K562 (cell line): Measurements from ENCODE around the gene TMEM129. TPM values are rescaled to one million over a fixed set of nuclear protein-coding genes. Genes with fewer than 3 reads are reported as not detected.

Experiments used
- ATAC-seq: fragments of 200-7000 bp; cut with Tn5 transposase; 3 replicates; pipeline ENCODE4 v1.9.1; 2020; ENCODE audit warnings: moderate library complexity
- BruUV-seq: library from RNA; stranded (reverse); fragments of 400-500 nt; replicated peaks from 2 replicates; lab custom pipeline; 2021; lab: Mats Ljungman, UMichigan
- CTCF ChIA-PET: fragments of 300-600 bp; formaldehyde crosslinking; extraction: SDS; loops from one replicate; lab custom pipeline; 2021; ENCODE audit warnings: low intra/inter-chr PET ratio; lab: Yijun Ruan, JAX
- POLR2A ChIA-PET: fragments of 300-600, 350-650 bp; sonication (Branson Sonifier 250); formaldehyde crosslinking; extraction: SDS; loops from one replicate; lab custom pipeline; 2021; ENCODE audit warnings: antibody characterized with exemption, inconsistent platforms; lab: Yijun Ruan, JAX
- DNase-seq, 4 experiments: peaks; one replicate each; pipeline versions ENCODE4 v3.0.0 to v3.0.0-alpha.2; 2011 to 2018; ENCODE audit warnings: low spot score in 3 of 4, mixed read lengths in 3 of 4; ENCODE audit errors: extremely low read depth in 1 of 4
- FAIRE-seq: peaks from 2 replicates; lab custom pipeline; 2011; peaks lifted over from hg19 to GRCh38; lab: Jason Lieb, UNC
- H2AFZ ChIP-seq: 2 replicates; pipeline ENCODE4 v1.6.0; 2011; ENCODE audit warnings: low read depth, low read length, control low read depth, inconsistent platforms
- H3K27ac ChIP-seq: fragments of 200-600 bp; 3 replicates; pipeline ENCODE4 v1.8.0; 2011; ENCODE audit warnings: low read depth, mild to moderate bottlenecking, control low read depth, inconsistent platforms, low read length, moderate library complexity, mixed read lengths; ENCODE audit errors: extremely low read depth
- H3K27me3 ChIP-seq, 2 experiments: fragments of 300-600 bp in 1 of 2; 2 replicates in 1 of 2; 3 replicates in 1 of 2; pipeline versions ENCODE4 v1.6.0 to v1.8.0; 2011; ENCODE audit warnings: inconsistent platforms in 2 of 2, low read length in 2 of 2, mild to moderate bottlenecking in 1 of 2, mixed read lengths in 1 of 2, moderate library complexity in 1 of 2; ENCODE audit not compliant: control insufficient read depth in 2 of 2, insufficient read depth in 2 of 2
- H3K36me3 ChIP-seq: fragments of 300-600 bp; 3 replicates; pipeline ENCODE4 v1.8.0; 2011; ENCODE audit warnings: mild to moderate bottlenecking, low read length, inconsistent platforms; ENCODE audit not compliant: control insufficient read depth, insufficient read depth
- H3K4me1 ChIP-seq, 2 experiments: fragments of 200-600 bp in 1 of 2; replicated peaks in 1 of 2; 2 replicates in 1 of 2; 3 replicates in 1 of 2; pipeline versions ENCODE4 v1.5.1 to v1.8.0; 2011; ENCODE audit warnings: inconsistent platforms in 2 of 2, low read length in 2 of 2, mild to moderate bottlenecking in 1 of 2, mixed read lengths in 1 of 2, moderate library complexity in 1 of 2; ENCODE audit not compliant: control insufficient read depth in 2 of 2, insufficient read depth in 2 of 2
- H3K4me2 ChIP-seq: 2 replicates; pipeline ENCODE4 v1.6.1; 2011; ENCODE audit warnings: low read length, control low read depth, inconsistent platforms, mixed read lengths; ENCODE audit not compliant: insufficient read depth
- H3K4me3 ChIP-seq: fragments of 200-600 bp; sonication (generic), shearing (Covaris generic); 2 replicates; pipeline ENCODE4 v1.5.1; 2016; ENCODE audit warnings: control low read depth, inconsistent platforms
- H3K79me2 ChIP-seq: fragments of 200-600 bp; 3 replicates; pipeline ENCODE4 v1.8.0; 2011; ENCODE audit warnings: low read length, inconsistent platforms; ENCODE audit not compliant: control insufficient read depth, insufficient read depth
- H3K9ac ChIP-seq, 2 experiments: 2 replicates each; pipeline versions ENCODE4 v1.6.0 to v1.6.1; 2011; ENCODE audit warnings: low read depth in 2 of 2, low read length in 2 of 2, control low read depth in 1 of 2, inconsistent platforms in 1 of 2, mild to moderate bottlenecking in 1 of 2, mixed read lengths in 1 of 2; ENCODE audit not compliant: insufficient read depth in 1 of 2
- H3K9me1 ChIP-seq: one replicate; pipeline ENCODE4 v1.6.0; 2011; ENCODE audit warnings: inconsistent platforms, mild to moderate bottlenecking, low read length, moderate library complexity; ENCODE audit not compliant: control insufficient read depth, insufficient read depth
- H3K9me3 ChIP-seq: replicated peaks from 2 replicates; pipeline ENCODE4 v1.5.1; 2011; ENCODE audit warnings: low read depth, low read length, inconsistent platforms; ENCODE audit not compliant: control insufficient read depth, insufficient read depth
- H4K20me1 ChIP-seq: replicated peaks from 2 replicates; pipeline ENCODE4 v1.6.1; 2011; ENCODE audit warnings: low read length, inconsistent platforms, mixed read lengths; ENCODE audit not compliant: control insufficient read depth, insufficient read depth
- BCOR ChIP-seq: fragments of 450-650 bp; IDR thresholded peaks from 2 replicates; pipeline ENCODE4 v1.6.1; 2016
- FUS ChIP-seq: fragments of 200-400 bp; formaldehyde crosslinking; optimal IDR thresholded peaks from 2 replicates; pipeline ENCODE3; 2017; ENCODE audit warnings: low read depth, low read length
- NFIC ChIP-seq: fragments of 450-650 bp; IDR thresholded peaks from 2 replicates; pipeline ENCODE4 v1.6.1; 2017; ENCODE audit warnings: mild to moderate bottlenecking, inconsistent platforms
- RBM25 ChIP-seq: fragments of 200-400 bp; formaldehyde crosslinking; IDR thresholded peaks from 2 replicates; pipeline ENCODE4 v1.6.1; 2018; ENCODE audit warnings: low read length, low read depth, moderate library complexity; ENCODE audit not compliant: severe bottlenecking
- SRSF9 ChIP-seq: fragments of 200-400 bp; formaldehyde crosslinking; IDR thresholded peaks from 2 replicates; pipeline ENCODE4 v1.6.1; 2017; ENCODE audit warnings: low read depth, low read length, borderline replicate concordance
- TBP ChIP-seq: optimal IDR thresholded peaks from 2 replicates; pipeline ENCODE3; 2011; ENCODE audit warnings: low read depth, low read length, improper control_type of control experiment
- WGBS: fragments of 100-300 bp; shearing (Covaris generic); methylation state at CpG from one replicate; pipeline ENCODE4 v1.1.6; 2016; ENCODE audit warnings: low coverage, mixed read lengths; ENCODE audit not compliant: insufficient coverage; ENCODE audit errors: missing lambda C conversion rate; 5-methylcytosine and 5-hydroxymethylcytosine counted together
- in situ Hi-C: fragments of 300-500 bp; cut with MboI; formaldehyde crosslinking; loops from 4 replicates; pipeline ENCODE4 v1.15.0; 2018; ENCODE audit warnings: inconsistent platforms, mixed read lengths
- intact Hi-C: fragments of 100-400 bp; cut with micrococcal nuclease; formaldehyde crosslinking; loops from 2 replicates; pipeline ENCODE4 v1.14.2; 2022
- polyA plus RNA-seq, 8 experiments: library from polyadenylated mRNA; depleted of rRNA in 4 of 8; stranded (reverse) in 5 of 8; unstranded in 3 of 8; fragments of >200 nt; fragmentation: Nextera tagmentation in 2 of 8; fragmentation: Illumina TruSeq in 1 of 8; extraction: Ambion mirVana in 2 of 8; extraction: Trizol in 1 of 8; gene quantifications; 2 replicates each; pipeline versions ENCODE4 v1.2.1 to v1.2.3, GENCODE V29; 2011 to 2014; ENCODE audit warnings: inconsistent platforms in 1 of 8, missing spikeins in 1 of 8
- total RNA-seq, 7 experiments: library from RNA; depleted of rRNA in 6 of 7; stranded (reverse); fragments of >200 nt in 6 of 7; fragmentation: Illumina TruSeq in 2 of 7; extraction: Trizol in 2 of 7; gene quantifications; 2 replicates each; pipeline versions ENCODE4 v1.2.1 to v1.2.3, GENCODE V29; 2011 to 2021; ENCODE audit warnings: low replicate concordance in 1 of 7

Gene TMEM129
- total and polyA plus RNA-seq, 9 of the 15 experiments (the other 6 are each of a cell fraction or from before 2014, with no cell fraction given), result 0.34 to 47.2 (median 18.8) TPM

DNA sequence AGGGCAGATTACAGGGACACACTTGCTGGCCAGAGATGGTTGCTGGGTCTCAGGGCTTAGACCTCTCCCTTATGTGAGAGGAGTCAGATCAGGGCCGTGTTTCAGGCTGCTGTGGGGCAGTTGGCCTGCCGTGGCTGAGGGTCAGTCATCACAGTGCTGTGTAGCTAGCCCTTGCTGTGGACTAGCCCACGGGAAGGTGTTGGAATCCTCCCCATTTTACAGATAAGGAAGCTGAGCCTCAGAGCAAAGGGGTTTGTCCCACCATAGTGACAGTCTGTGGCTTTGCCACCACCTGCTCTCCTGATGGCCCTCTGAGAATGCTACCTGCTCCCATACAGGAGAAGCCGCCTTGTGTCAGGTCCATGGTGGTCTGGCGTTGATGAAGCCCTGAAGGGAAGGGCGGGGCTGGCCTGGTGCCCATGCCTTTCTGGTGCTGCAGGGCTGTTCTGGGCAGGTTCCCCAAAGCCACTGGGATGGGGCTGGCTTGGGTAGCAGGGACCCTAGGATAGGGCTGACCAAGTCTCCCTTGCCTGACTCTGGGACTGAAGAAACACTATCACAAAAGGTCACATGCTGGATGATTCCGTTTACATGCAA, 34.6 kb downstream of the TMEM129 start:
- Histone ChIP-seq H4K20me1 (no peaks in the 10 kb centered on the region), H3K79me2 (no peaks in the 10 kb centered on the region), H3K9ac (peak overlapping the region in 1 of 2 experiments; percentile 86; a peak in 2 of 4 replicates), H2AFZ (no peak overlapping the region), H3K27me3 (no peaks in the 10 kb centered on the region), H3K27ac (no peak overlapping the region; the same call in 2 of the 3 replicates), H3K36me3 (peaks cover 12% of the 10 kb centered on the region; the same call in 2 of the 3 replicates), H3K9me1 (peaks cover 3% of the 10 kb centered on the region), H3K4me3 (no peak overlapping the region), H3K4me2 (no peak overlapping the region), H3K9me3 (no peaks in the 10 kb centered on the region), H3K4me1 (peaks cover 8 to 31% of the 10 kb centered on the region in 2 experiments; a peak in 3 of 5 replicates)
- CTCF ChIA-PET, result no interaction called here
- no peak for ATAC-seq
- no peak for DNase-seq
- in situ Hi-C loops, result no loop called here
- FAIRE-seq, result peak; percentile 58
- WGBS, result 34% methylated on average over 7 of the region's 7 CpGs
- TF ChIP-seq FUS (no peak), TBP (no peak), BCOR (peak; percentile 40; the same call in 1 of the 2 replicates), RBM25 (peak; percentile 56), SRSF9 (no peak), NFIC (0 out of 2 replicates have a peak, but pooled peaks have one; percentile 8)
- POLR2A ChIA-PET, result interaction anchor here (0.6 kb wide), 1 partner anchor 9 kb away, joined by 4 read pairs; no protein-coding TSS in a partner anchor
- BruUV-seq, result no TSS peak
- intact Hi-C loops, result no loop called here
